Panc1 (cell line): ENCODE results near the gene CDK14.

ENCODE experiments used
- CTCF ChIP-seq: fragments of 450-650 bp; IDR thresholded peaks from 2 replicates; pipeline ENCODE4 v1.5.1; 2017; ENCODE audit warnings: mild to moderate bottlenecking
- SIN3A ChIP-seq: IDR thresholded peaks from 2 replicates; pipeline ENCODE4 v1.6.1; 2012; ENCODE audit warnings: low read depth, mild to moderate bottlenecking, low read length, moderate library complexity, borderline replicate concordance; ENCODE audit not compliant: insufficient read depth

- TF ChIP-seq CTCF (no peak), SIN3A (no peak)
Measured at GRCh38 chr7:90715067-90715466, 118.9 kb downstream of the CDK14 start.
